Transverse colon (tissue), 4 donors: ENCODE measurements around the gene ZNF423.

Experiments used
- EP300 ChIP-seq: sonication (generic); formaldehyde crosslinking; IDR thresholded peaks from one replicate; pipeline ENCODE4 v1.6.1; 2017; ENCODE audit warnings: antibody characterized with exemption, low read depth
- POLR2A ChIP-seq: fragments of 450-650 bp; IDR thresholded peaks from one replicate; pipeline ENCODE4 v1.6.1; 2016; ENCODE audit warnings: antibody characterized with exemption, mild to moderate bottlenecking, moderate library complexity
- POLR2AphosphoS5 ChIP-seq, 3 donors: sonication (generic); formaldehyde crosslinking; IDR thresholded peaks; one replicate each; pipeline ENCODE4 v1.6.1; 2016; ENCODE audit warnings: antibody characterized with exemption in 3 of 3
- TF ChIP-seq, protein P1 (sequence below), 5 experiments: fragments of 200-600 bp in 3 of 5; fragments of 450-650 bp in 2 of 5; sonication (generic) in 3 of 5; IDR thresholded peaks; 1 replicate in 2 of 5; 2 replicates in 3 of 5; pipeline ENCODE4 v1.5.1; 2016 to 2017; ENCODE audit warnings: antibody characterized with exemption in 5 of 5, inconsistent platforms in 3 of 5, mild to moderate bottlenecking in 2 of 5, moderate library complexity in 1 of 5

GRCh38 chr16:49857423-49858181 lies 1.7 kb upstream of the ZNF423 start:
- TF ChIP-seq, protein P1, sequence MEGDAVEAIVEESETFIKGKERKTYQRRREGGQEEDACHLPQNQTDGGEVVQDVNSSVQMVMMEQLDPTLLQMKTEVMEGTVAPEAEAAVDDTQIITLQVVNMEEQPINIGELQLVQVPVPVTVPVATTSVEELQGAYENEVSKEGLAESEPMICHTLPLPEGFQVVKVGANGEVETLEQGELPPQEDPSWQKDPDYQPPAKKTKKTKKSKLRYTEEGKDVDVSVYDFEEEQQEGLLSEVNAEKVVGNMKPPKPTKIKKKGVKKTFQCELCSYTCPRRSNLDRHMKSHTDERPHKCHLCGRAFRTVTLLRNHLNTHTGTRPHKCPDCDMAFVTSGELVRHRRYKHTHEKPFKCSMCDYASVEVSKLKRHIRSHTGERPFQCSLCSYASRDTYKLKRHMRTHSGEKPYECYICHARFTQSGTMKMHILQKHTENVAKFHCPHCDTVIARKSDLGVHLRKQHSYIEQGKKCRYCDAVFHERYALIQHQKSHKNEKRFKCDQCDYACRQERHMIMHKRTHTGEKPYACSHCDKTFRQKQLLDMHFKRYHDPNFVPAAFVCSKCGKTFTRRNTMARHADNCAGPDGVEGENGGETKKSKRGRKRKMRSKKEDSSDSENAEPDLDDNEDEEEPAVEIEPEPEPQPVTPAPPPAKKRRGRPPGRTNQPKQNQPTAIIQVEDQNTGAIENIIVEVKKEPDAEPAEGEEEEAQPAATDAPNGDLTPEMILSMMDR (IDR thresholded peaks at IDR 0.05) = peak; percentile 89 to 94 (median 92)
- TF ChIP-seq POLR2A (no peak), POLR2AphosphoS5 (IDR thresholded peaks at IDR 0.05) (peak in 2 of 3 donors; percentile 21 to 39), EP300 (no peak)
